Panc1 (cell line): Measurements from ENCODE around the gene RIPOR2. TPM values are rescaled to one million over a fixed set of nuclear protein-coding genes. Genes with fewer than 3 reads are reported as not detected.

Source experiments
- ATAC-seq: fragments of 200-7000 bp; cut with Tn5 transposase; 2 replicates; pipeline ENCODE4 v1.9.1; 2020; ENCODE audit warnings: mild to moderate bottlenecking, moderate library complexity
- BruUV-seq: library from RNA; stranded (reverse); fragments of 400-500 nt; replicated peaks from 2 replicates; lab custom pipeline; 2021; lab: Mats Ljungman, UMichigan
- CTCF ChIA-PET: fragments of 300-600 bp; sonication (Branson Sonifier 250); formaldehyde crosslinking; loops from one replicate; lab custom pipeline; 2022; ENCODE audit warnings: antibody characterized with exemption; lab: Charles Lee
- POLR2A ChIA-PET: fragments of 300-600 bp; sonication (Branson Sonifier 250); formaldehyde crosslinking; loops from one replicate; lab custom pipeline; 2022; ENCODE audit warnings: antibody characterized with exemption; lab: Charles Lee
- DNase-seq: peaks from one replicate; pipeline ENCODE4 v3.0.0-alpha.2; 2010; ENCODE audit warnings: low read depth, low spot score
- H3K27ac ChIP-seq: 2 replicates; pipeline ENCODE4 v1.5.1; 2011; ENCODE audit warnings: mild to moderate bottlenecking, low read length, inconsistent platforms
- H3K27me3 ChIP-seq: fragments of 200-500 bp; sonication (Bioruptor generic); 2 replicates; pipeline ENCODE4 v1.6.0; 2014; ENCODE audit warnings: low read length, inconsistent platforms; ENCODE audit not compliant: control insufficient read depth, insufficient read depth
- H3K36me3 ChIP-seq: fragments of 200-500 bp; sonication (Bioruptor generic); 2 replicates; pipeline ENCODE4 v1.5.1; 2014; ENCODE audit warnings: inconsistent platforms, mild to moderate bottlenecking, low read length, moderate library complexity; ENCODE audit not compliant: control insufficient read depth, insufficient read depth
- H3K4me1 ChIP-seq: 2 replicates; pipeline ENCODE4 v1.5.1; 2011; ENCODE audit warnings: inconsistent platforms, mild to moderate bottlenecking, low read length, moderate library complexity; ENCODE audit not compliant: control insufficient read depth, insufficient read depth
- H3K4me3 ChIP-seq, 2 experiments: 2 replicates each; pipeline ENCODE4 v1.5.1; 2011 to 2012; ENCODE audit warnings: low read depth in 2 of 2, low read length in 2 of 2, mild to moderate bottlenecking in 2 of 2, inconsistent platforms in 1 of 2, moderate library complexity in 1 of 2
- H3K9me3 ChIP-seq: fragments of 200-500 bp; sonication (Bioruptor generic); 2 replicates; pipeline ENCODE4 v1.5.1; 2014; ENCODE audit warnings: low read depth, mild to moderate bottlenecking, inconsistent platforms, low read length, moderate library complexity; ENCODE audit not compliant: control insufficient read depth, insufficient read depth
- CTCF ChIP-seq: fragments of 450-650 bp; IDR thresholded peaks from 2 replicates; pipeline ENCODE4 v1.5.1; 2017; ENCODE audit warnings: mild to moderate bottlenecking
- POLR2AphosphoS5 ChIP-seq: IDR thresholded peaks from 2 replicates; pipeline ENCODE4 v1.6.1; 2012; ENCODE audit warnings: mild to moderate bottlenecking, low read depth, low read length, moderate library complexity
- REST ChIP-seq, 2 experiments: IDR thresholded peaks; 2 replicates each; pipeline ENCODE4 v1.6.1; 2011 to 2012; ENCODE audit warnings: low read depth in 2 of 2, control low read depth in 1 of 2, low read length in 1 of 2, mild to moderate bottlenecking in 1 of 2, moderate library complexity in 1 of 2; ENCODE audit not compliant: insufficient read depth in 1 of 2
- SIN3A ChIP-seq: IDR thresholded peaks from 2 replicates; pipeline ENCODE4 v1.6.1; 2012; ENCODE audit warnings: low read depth, mild to moderate bottlenecking, low read length, moderate library complexity, borderline replicate concordance; ENCODE audit not compliant: insufficient read depth
- TCF7L2 ChIP-seq: IDR thresholded peaks from 2 replicates; pipeline ENCODE4 v1.6.1; 2011; ENCODE audit warnings: mild to moderate bottlenecking, low read depth, low read length, inconsistent platforms
- in situ Hi-C: cut with HindIII; loops from 2 replicates; pipeline ENCODE4 v1.10.0; 2016; ENCODE audit warnings: low sequenced_read_pairs, low pct_unique_long_range_greater_than_20kb
- intact Hi-C: fragments of 100-400 bp; cut with micrococcal nuclease; formaldehyde crosslinking; loops from one replicate; pipeline ENCODE4 v1.10.0; 2022; ENCODE audit not compliant: unreplicated experiment
- total RNA-seq: library from RNA; stranded (reverse); gene quantifications from one replicate; pipeline ENCODE4 v1.2.1, GENCODE V29; 2021; ENCODE audit not compliant: unreplicated experiment

Gene RIPOR2
- total RNA-seq, 1 experiment from 2014 or later: 0.54 TPM

- intact Hi-C loops (no loop called here), in situ Hi-C loops (no loop called here)
- Histone ChIP-seq H3K4me3 (no peak overlapping the region), H3K27ac (no peak overlapping the region), H3K4me1 (no peaks in the 10 kb centered on the region), H3K27me3 (peaks cover 3% of the 10 kb centered on the region; the same call in 1 of the 2 replicates), H3K9me3 (no peaks in the 10 kb centered on the region), H3K36me3 (no peaks in the 10 kb centered on the region)
- ChIA-PET CTCF (no interaction called here), POLR2A (no interaction called here)
- DNase-seq (no peak), ATAC-seq (no peak)
- BruUV-seq: no TSS peak
- no peak for TF ChIP-seq POLR2AphosphoS5
- TF ChIP-seq TCF7L2: no peak
These were observed 35.8 kb downstream of the RIPOR2 start for GRCh38 chr6:24899997-24900325.

- Histone ChIP-seq H3K4me1 (no peaks in the 10 kb centered on the region), H3K9me3 (no peaks in the 10 kb centered on the region), H3K27ac (no peak overlapping the region), H3K4me3 (no peak overlapping the region), H3K27me3 (peaks cover 3% of the 10 kb centered on the region; the same call in 1 of the 2 replicates), H3K36me3 (no peaks in the 10 kb centered on the region)
- BruUV-seq: no TSS peak
- intact Hi-C loops: no loop called here
- DNase-seq (no peak), ATAC-seq (no peak)
- CTCF ChIA-PET: no interaction called here
- in situ Hi-C loops: no loop called here
- TF ChIP-seq TCF7L2 (no peak), SIN3A (no peak), CTCF (no peak), REST (IDR thresholded peaks at IDR 0.05; ENCODE audit: insufficient read depth in 1 of 2, low read depth in 2 of 2, low read length in 1 of 2) (no peak), POLR2AphosphoS5 (no peak)
- POLR2A ChIA-PET: no interaction called here
These were observed 36.4 kb downstream of the RIPOR2 start for GRCh38 chr6:24899136-24899996.

DNA sequence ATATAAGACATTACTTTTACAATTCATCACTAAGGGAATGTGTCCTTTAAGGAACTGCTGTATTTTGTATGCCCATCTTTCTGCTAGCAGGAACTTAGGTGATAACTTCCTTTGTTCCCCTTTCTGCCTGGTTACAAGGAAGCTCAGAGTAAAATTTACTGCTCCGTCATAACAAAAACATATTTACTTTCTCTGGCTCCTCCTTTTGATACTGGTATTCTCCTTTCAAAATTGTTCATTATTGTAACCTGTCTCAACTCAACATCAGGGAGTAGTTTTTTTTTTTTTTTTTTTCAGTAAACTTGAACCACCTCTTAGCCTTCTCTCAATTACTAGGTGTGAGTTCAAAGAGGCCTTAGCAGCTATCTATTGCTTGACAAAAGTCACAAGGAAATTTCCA lies 37.1 kb downstream of the RIPOR2 start:
- Histone ChIP-seq H3K27ac (no peak overlapping the region), H3K4me1 (no peaks in the 10 kb centered on the region), H3K36me3 (no peaks in the 10 kb centered on the region), H3K4me3 (no peak overlapping the region), H3K9me3 (no peaks in the 10 kb centered on the region), H3K27me3 (peaks cover 3% of the 10 kb centered on the region; the same call in 1 of the 2 replicates)
- ChIA-PET POLR2A (no interaction called here), CTCF (no interaction called here)
- in situ Hi-C loops: no loop called here
- TF ChIP-seq REST (IDR thresholded peaks at IDR 0.05; ENCODE audit: insufficient read depth in 1 of 2, low read depth in 2 of 2, low read length in 1 of 2) (no peak), POLR2AphosphoS5 (no peak), CTCF (no peak), TCF7L2 (no peak), SIN3A (no peak)
- no peak for ATAC-seq
- intact Hi-C loops: no loop called here
- no peak for DNase-seq
- BruUV-seq: no TSS peak
